ENCODE measurements around the gene PTPN7. TPM values are rescaled to one million over a fixed set of nuclear protein-coding genes. Genes with fewer than 3 reads are reported as not detected.

PTPN7 gene
- total and polyA plus RNA-seq, 10 of the 15 experiments (the other 5 are each of a cell fraction or from before 2014, with no cell fraction given): 7.9 to 117 (median 102) TPM

GRCh38 chr1:202121006-202121405 is 39.4 kb downstream of the PTPN7 start:
- CTCF ChIA-PET: interaction anchor here (0.8 to 10.5 kb wide), 4 partner anchors 15 to 147 kb away, joined by 3 to 171 read pairs (median 62); partner anchors contain the start of gene ELF3
- TF ChIP-seq BACH1 (IDR thresholded peaks at IDR 0.05; ENCODE audit: borderline replicate concordance) (no peak), MYB (IDR thresholded peaks at IDR 0.05; ENCODE audit: borderline replicate concordance, low read depth, low read length) (no peak), ZBED1 (IDR thresholded peaks at IDR 0.05; ENCODE audit: borderline replicate concordance) (no peak), GABPA (IDR thresholded peaks at IDR 0.05; ENCODE audit: low read depth) (no peak), NKRF (conservative IDR thresholded peaks at IDR 0.05) (no peak), BCL3 (IDR thresholded peaks at IDR 0.05; ENCODE audit: borderline replicate concordance, insufficient read depth, low read depth, low read length, poor library complexity, severe bottlenecking) (no peak), HDAC2 (IDR thresholded peaks at IDR 0.05) (no peak), FOXM1 (IDR thresholded peaks at IDR 0.05; ENCODE audit: low read depth, low read length) (no peak), NFXL1 (IDR thresholded peaks at IDR 0.05; ENCODE audit: borderline replicate concordance) (no peak), SMAD1 (IDR thresholded peaks at IDR 0.05; ENCODE audit: low read depth, partially characterized antibody) (no peak), ZBTB11 (CRISPR knock-in tag; IDR thresholded peaks at IDR 0.05) (no peak), CBX5 (IDR thresholded peaks at IDR 0.05; ENCODE audit: low read depth) (no peak), ZNF687 (IDR thresholded peaks at IDR 0.05) (no peak), DPF2 (IDR thresholded peaks at IDR 0.05) (no peak)

More at GRCh38 chr1:202121006-202121405, 39.4 kb downstream of the PTPN7 start:
- peaks cover 0 to 2% of the 10 kb centered on the region in 2 experiments; a peak in 3 of 4 replicates for H3K27me3 ChIP-seq (replicated peaks in 1 of 2; ENCODE audit: control insufficient read depth in 2 of 2, insufficient read depth in 2 of 2, low read length in 1 of 2)
- no TSS peak for BruUV-seq (replicated peaks)
- H3K9ac ChIP-seq (ENCODE audit: control insufficient read depth, insufficient read depth, low read length): no peak overlapping the region
- ATAC-seq (no peak), DNase-seq (ENCODE audit: low read depth, low spot score) (no peak), FAIRE-seq (no peak)
- 11% methylated on average over 7 of the region's 7 CpGs for WGBS (ENCODE audit: insufficient coverage, insufficient replicate concordance, low lambda C conversion rate, missing lambda C conversion rate)
- H3K4me3 ChIP-seq: no peak overlapping the region
- H3K4me1 ChIP-seq (ENCODE audit: control insufficient read depth, insufficient read depth, low read length): no peaks in the 10 kb centered on the region
- H3K9me3 ChIP-seq (replicated peaks; ENCODE audit: control insufficient read depth, insufficient read depth, low read length): no peaks in the 10 kb centered on the region
- no peaks in the 10 kb centered on the region for H3K36me3 ChIP-seq (ENCODE audit: control insufficient read depth in 2 of 2, insufficient read depth in 2 of 2, low read length in 1 of 2)
- no peak overlapping the region for H2AFZ ChIP-seq (ENCODE audit: control insufficient read depth, low read depth, low read length)
- RAD21 ChIA-PET (ENCODE audit: unreplicated experiment): interaction anchor here (0.8 to 5.8 kb wide), 4 partner anchors 13 to 238 kb away, joined by 3 to 76 read pairs (median 4); partner anchors contain the start of gene ELF3
- H3K4me2 ChIP-seq (ENCODE audit: control insufficient read depth, insufficient read depth): no peak overlapping the region
- SMC1A ChIA-PET (ENCODE audit: uncharacterized antibody, unreplicated experiment): interaction anchor here (0.7 to 5.5 kb wide), 7 partner anchors 14 to 224 kb away, joined by 3 to 67 read pairs (median 6); partner anchors contain the start of gene ELF3
- POLR2A ChIA-PET: no interaction called here
- no peaks in the 10 kb centered on the region for H3K79me2 ChIP-seq (ENCODE audit: control insufficient read depth, insufficient read depth, low read length)
- no peaks in the 10 kb centered on the region for H4K20me1 ChIP-seq (ENCODE audit: control insufficient read depth, insufficient read depth)
- in situ Hi-C loops (cut with MboI): loop anchor here (5.0 kb wide), 2 partner anchors 109 to 229 kb away; partner anchors contain the start of gene ELF3
- intact Hi-C loops (cut with micrococcal nuclease; ENCODE audit: unreplicated experiment): no loop called here
- no peak overlapping the region for H3K27ac ChIP-seq (ENCODE audit: control insufficient read depth, insufficient read depth)
